Measurements from ENCODE around the gene DSCAM.

DNA sequence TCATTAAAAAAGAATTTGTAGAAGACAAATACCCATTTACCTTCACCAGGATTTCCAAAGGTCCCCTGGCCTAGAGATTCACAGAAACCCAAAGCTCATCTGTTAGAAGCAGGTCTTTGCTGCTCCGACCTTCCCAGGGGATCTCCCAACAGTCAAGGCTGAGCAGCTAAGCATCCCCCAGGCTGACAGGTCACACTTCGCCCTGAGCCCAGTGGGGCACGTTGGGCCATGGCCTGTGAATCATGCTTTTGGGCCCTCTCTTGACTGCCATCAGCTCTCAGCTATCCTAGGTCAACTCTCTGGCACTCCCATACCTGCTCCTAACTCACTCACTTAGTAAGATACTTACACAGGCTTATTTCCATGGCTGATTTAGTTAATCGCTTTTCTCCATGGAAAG, 157.7 kb downstream of the DSCAM start:
- TF ChIP-seq CTCF (IDR thresholded peaks at IDR 0.05) (no peak), POLR2A (IDR thresholded peaks at IDR 0.05) (no peak)
